HG03060 (cell line): ENCODE data around the gene BTBD19.
"Not testable (repeated sequence)": the region's sequence is repeated elsewhere in the genome, so short reads cannot be mapped to it uniquely, and the experiment has no call there.

Experiments used
- ATAC-seq: cut with Tn5 transposase; IDR thresholded peaks from one replicate; pipeline ENCODE4 v1.9.1; 2021; ENCODE audit warnings: low read depth, moderate number of reproducible peaks; ENCODE audit not compliant: unreplicated experiment

Gene BTBD19

DNA sequence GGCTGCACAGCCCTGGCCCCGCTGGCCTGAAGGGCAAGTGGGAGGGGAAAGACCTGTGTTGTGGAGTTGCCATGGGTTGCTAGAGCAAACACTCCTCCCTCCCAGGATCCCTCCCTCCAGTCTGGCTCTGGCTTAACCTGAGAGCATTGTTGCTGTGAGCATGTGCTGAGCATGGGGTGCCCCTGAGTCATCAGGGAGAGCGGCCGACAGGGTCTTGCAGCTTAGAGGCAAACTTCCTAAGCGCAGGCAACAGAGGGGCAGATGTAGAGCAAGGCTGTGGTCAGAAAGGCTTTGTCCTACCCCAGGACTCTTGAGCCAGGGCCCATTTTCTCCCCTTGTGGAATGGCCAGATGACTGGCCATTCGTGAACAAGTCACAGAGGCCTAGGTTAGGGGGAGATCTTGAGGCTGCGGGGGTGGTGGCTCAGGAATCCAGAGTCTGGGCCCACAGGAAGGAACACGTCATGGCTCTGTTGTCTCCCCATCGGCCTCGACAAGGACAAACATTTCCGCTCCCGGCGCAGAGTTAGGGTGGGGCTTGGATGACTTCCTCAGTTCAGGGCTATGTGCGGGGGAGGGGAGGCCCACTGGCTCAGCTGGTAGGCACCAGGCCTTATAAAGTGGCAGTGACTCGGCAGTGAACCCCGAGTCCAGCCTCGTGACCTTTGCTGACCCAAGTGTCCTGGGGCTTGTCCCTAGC, 810 bp upstream of the BTBD19 start:
- no peak for ATAC-seq

GRCh38 chr1:44808938-44809917, 905 bp downstream of the BTBD19 start:
- ATAC-seq: peak; percentile 25

DNA sequence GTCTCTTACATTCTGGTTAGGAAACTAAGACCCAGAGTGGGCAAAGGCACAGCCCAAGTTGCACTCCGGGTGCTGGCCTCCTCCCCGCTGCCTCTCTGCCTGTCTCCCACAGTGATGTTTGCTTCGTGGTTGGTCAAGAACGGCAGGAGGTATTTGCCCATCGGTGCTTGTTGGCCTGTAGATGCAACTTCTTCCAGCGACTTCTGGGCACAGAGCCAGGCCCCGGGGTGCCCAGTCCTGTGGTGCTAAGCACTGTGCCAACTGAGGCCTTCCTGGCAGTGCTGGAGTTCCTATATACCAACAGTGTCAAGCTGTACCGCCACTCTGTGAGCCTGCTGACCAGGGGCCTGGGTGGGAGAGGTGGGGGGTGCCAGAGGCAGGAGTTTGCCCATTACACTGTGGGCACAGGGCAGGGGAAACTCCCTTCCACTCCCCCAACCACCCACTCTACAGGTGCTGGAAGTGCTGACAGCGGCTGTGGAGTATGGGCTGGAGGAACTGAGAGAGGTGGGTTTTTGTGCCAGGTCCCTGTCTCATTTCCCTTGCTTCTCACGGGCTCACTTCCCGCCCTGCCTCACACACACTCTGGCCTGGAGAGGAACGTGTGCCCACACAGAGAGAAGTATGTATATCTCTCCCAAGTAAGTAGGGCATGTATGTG, 1.9 kb downstream of the BTBD19 start:
- ATAC-seq: no peak

DNA sequence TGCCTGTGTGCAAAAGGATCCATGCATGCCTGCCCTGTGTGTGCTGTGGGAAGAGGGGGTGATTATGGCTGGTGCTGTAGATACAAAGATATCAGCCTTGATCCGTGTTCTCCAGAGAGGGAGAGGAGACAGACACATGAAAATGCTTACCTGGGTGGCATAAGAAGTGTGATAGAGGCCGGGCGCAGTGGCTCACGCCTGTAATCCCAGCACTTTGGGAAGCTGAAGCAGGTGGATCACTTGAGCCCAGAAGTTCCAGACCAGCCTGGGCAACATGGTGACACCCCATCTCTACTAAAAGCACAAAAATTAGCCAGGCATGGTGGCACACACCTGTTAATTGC, 2.4 kb downstream of the BTBD19 start:
- not testable (repeated sequence) for ATAC-seq

DNA sequence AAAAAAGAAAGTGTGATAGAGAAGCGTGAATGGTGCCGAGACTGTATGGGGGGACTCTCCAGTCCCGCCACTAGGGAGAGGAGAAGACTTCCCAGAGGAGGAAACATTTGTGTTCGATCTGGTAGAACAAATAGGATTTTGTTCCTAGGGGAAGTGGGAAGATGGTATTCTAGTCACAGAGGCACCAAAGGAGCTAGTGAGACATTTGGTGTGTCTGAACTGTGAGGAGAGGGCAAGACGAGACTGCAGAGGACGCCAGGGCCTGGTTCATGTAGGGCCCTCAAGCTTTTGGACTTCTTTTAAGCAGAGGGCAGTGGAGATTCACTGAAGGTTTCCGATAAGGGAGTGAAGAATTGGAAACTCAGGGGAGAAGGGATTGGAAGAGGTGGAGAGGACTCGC, 2.9 kb downstream of the BTBD19 start:
- ATAC-seq: no peak

DNA sequence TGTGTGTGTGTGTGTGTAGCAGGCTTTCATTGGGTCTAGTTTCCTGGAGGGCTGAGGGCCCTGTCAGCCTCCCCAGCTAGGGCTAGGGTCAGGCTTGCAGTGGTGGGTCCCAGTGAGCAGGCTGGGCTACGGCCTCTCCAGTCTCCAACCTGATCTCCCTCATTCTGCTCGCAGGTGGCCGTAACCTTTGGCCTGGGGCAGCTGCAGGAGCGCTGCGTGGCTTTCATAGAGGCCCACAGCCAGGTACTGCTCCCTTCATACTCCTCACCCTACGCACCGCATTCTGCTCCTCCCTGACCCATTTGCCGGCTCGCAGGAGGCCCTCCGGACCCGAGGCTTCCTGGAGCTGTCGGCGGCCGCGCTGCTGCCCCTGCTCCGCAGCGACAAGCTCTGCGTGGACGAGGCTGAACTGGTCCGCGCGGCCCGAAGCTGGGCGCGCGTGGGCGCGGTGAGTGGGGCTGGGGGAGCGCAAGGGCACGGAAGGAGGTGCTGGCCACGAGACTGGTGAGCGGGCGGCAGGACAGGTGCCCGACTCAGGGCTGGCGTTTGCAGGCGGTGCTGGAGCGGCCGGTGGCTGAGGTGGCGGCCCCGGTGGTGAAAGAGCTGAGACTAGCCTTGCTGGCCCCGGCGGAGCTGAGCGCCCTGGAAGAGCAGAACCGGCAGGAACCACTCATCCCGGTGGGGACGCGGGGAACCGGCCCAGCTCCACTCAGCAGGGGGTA, 4.7 kb downstream of the BTBD19 start:
- ATAC-seq: no peak

GRCh38 chr1:44815926-44816325, 7.6 kb downstream of the BTBD19 start:
- ATAC-seq: not testable (repeated sequence)

- no peak for ATAC-seq
These were observed 9.0 kb downstream of the BTBD19 start for GRCh38 chr1:44817307-44817706.

DNA sequence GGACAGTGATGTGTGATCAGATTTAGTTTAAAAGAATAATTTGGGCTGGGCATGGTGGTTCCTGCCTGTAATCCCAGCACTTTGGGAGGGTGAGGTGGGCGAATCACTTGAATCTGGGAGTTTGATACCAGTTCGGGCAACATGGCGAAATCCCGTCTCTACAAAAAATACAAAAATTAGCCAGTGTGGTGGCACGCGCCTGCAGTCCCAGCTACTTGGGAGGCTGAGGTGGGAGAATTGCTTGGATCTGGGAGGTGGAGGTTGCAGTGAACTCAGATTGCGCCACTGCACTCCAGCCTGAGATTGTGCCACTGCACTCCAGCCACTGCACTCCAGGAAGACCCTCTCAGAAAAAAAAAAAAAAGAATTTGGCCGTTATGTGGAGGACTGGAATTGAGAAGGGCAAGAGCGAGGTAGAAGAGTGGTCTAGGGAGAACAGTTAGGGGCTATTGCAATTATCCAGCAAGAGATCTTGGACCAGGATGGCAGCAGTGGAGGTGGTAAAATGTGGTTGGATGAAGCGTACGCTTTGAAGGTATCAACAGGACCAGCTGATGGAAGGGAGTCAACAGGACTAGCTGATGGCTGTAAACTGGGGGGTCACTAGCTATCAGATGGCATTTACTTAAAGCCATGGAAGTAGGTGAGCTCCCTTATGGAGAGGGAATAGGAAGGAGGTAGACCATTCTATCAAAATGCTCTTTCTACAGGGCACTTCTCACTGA, 9.6 kb downstream of the BTBD19 start:
- ATAC-seq: no peak

DNA sequence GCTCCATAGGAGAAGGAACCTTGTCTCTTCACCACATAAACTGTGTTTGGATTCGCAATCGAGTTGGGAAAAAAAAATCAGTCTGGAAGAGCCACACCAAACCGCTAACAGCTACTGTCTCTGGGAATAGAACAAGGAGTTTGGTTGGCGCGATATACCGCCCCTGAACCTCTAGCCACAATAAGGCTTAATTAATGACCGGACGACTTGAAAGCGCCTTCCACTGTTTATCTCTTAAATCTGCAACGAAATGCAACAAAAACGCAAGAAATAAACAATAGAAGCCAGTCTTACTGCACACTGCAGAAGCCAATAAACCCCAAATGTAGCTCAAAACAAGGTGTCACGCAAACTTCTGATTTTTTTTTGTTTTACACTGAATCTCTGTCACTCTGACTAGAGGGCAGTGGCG, 10.9 kb downstream of the BTBD19 start:
- ATAC-seq: no peak

DNA sequence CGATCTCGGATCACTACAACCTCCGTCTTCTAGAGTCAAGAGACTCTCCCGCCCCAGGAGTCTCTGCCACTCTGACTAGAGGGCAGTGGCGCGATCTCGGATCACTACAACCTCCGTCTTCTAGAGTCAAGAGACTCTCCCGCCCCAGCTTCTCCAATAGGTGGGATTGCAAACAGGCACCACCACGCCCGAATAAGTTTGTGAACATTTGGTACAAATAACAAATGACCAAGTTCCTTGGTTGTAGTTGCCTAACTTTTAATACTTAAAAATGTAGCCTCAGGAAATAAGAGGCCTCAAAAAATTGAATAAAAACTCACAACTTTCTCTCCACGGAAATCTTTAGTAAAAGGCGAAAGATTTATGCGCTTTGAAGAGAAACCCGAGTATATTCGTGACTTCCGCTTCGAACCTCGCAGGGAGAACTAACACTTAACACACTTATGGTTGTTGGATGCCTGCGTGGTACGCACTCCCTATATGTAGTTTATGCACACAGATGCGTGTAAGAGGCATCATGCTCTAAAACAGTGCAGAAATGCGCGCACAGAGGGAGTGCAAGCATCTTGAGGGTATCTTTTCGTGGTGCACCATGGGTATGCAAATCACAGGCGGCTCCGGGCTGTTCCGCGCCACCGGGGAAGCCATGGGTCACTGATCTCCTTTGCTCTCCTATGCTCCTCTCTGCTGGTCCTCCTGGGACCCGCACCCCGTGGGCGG, 11.4 kb downstream of the BTBD19 start:
- ATAC-seq: peak; percentile 51

- ATAC-seq: no peak
These were observed 12.3 kb downstream of the BTBD19 start for GRCh38 chr1:44820328-44821239.

- no peak for ATAC-seq
These were observed 13.0 kb downstream of the BTBD19 start for GRCh38 chr1:44821240-44821715.

GRCh38 chr1:44822131-44822701, 13.9 kb downstream of the BTBD19 start:
- ATAC-seq: no peak

GRCh38 chr1:44822981-44823451, 14.7 kb downstream of the BTBD19 start:
- ATAC-seq: no peak

DNA sequence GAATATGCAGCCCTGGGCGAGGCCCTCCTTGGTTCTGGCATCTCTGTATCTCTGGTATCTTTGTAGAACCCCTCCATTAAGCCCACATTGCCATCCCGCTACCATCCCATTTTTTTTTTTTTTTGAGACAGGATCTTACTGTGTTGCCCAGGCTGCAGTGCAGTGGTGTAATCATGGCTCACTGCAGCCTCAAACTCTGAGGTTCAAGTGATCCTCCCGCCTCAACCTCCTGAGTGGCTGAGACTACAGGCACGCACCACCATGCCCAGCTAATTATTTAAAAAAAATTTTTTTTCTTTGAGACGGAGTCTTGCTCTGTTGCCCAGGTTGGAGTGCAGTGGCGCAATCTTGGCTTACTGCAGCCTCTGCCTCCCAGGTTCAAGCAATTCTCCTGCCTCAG, 16.1 kb downstream of the BTBD19 start:
- ATAC-seq: not testable (repeated sequence)

DNA sequence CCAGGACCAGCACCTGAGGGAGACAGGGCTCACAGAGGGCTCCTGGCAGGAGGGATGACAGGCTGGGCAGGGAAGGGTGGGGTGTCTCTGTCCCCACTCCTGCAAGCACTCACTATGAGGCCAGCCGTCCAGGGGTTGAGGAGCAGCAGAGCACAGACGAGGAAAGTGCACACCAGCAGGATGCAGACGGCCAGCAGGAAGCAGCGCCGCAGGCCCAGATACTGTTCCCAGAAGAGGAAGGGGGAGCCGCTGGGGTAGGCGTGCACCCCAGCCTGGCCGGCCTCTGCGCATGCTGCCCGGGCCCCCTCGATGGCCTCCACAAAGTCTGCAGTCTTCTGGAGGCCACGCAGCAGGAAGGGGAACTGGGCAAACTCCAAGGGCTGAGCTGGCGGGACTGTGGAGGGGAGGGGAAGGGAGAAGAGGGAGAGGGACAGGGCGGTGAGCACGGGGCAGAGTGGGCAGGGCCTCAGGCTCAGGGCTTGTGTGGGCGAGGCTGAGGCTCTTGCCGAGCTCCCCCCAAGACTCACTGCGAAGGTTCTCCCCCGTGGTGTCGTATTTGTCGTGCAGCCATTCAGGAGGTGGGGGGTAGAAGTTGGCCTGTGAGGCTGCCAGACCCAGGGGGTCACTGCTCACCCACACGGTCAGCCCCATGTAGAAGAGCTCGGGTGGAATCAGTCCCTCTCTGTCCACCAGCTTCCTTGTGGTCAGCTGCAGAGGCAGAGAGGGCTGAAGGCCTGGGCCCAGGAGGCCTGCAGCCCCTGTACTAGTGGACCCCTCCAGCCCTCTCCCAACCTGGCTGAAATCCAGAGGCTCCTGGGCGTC, 18.3 kb downstream of the BTBD19 start:
- no peak for ATAC-seq
